Stimulated activated CD8-positive, alpha-beta memory T cell treated with anti-CD3 and anti-CD28 coated beads, Interleukin-7, amount 100 ng/mL, for 48 hours (primary cell): ENCODE data around the gene GTF3C1.
"Not testable (repeated sequence)": the region's sequence is repeated elsewhere in the genome, so short reads cannot be mapped to it uniquely, and the experiment has no call there.

Experiments
- DNase-seq, 2 donors: peaks; one replicate each; pipeline ENCODE4 v3.0.0-alpha.2; 2020; ENCODE audit warnings: low read depth in 1 of 2; ENCODE audit errors: extremely low read depth in 1 of 2

GTF3C1 gene

GRCh38 chr16:27465483-27465879 lies 84.2 kb downstream of the GTF3C1 start:
- no peak for DNase-seq

GRCh38 chr16:27464626-27465482 lies 84.9 kb downstream of the GTF3C1 start:
- no peak for DNase-seq

- peak in 1 of 2 donors; percentile 57 for DNase-seq
These were observed 85.7 kb downstream of the GTF3C1 start for GRCh38 chr16:27463741-27464591.

GRCh38 chr16:27462846-27463682 lies 86.6 kb downstream of the GTF3C1 start:
- DNase-seq = no peak

GRCh38 chr16:27462200-27462845 lies 87.4 kb downstream of the GTF3C1 start:
- no peak for DNase-seq

GRCh38 chr16:27461483-27462171 lies 88.1 kb downstream of the GTF3C1 start:
- DNase-seq = no peak

GRCh38 chr16:27460663-27461482 lies 88.8 kb downstream of the GTF3C1 start:
- no peak for DNase-seq

- DNase-seq = no peak
These were observed 89.5 kb downstream of the GTF3C1 start for GRCh38 chr16:27460213-27460612.

GRCh38 chr16:27458987-27459688 lies 90.6 kb downstream of the GTF3C1 start:
- DNase-seq = no peak

GRCh38 chr16:27458258-27458657 lies 91.5 kb downstream of the GTF3C1 start:
- no peak for DNase-seq

GRCh38 chr16:27457605-27457900 lies 92.2 kb downstream of the GTF3C1 start:
- DNase-seq = not testable (repeated sequence)

- DNase-seq = no peak
These were observed 94.0 kb downstream of the GTF3C1 start for GRCh38 chr16:27455700-27456099.

GRCh38 chr16:27453494-27453825 lies 96.3 kb downstream of the GTF3C1 start:
- DNase-seq = no peak

GRCh38 chr16:27452569-27453493 lies 96.9 kb downstream of the GTF3C1 start:
- DNase-seq = no peak

GRCh38 chr16:27450196-27450549 lies 99.5 kb downstream of the GTF3C1 start:
- no peak for DNase-seq

- DNase-seq = peak; percentile 78 to 86
These were observed 100.1 kb downstream of the GTF3C1 start for GRCh38 chr16:27449434-27450195.
